ENCODE measurements around the gene NCAM1. TPM values are rescaled to one million over a fixed set of nuclear protein-coding genes. Genes with fewer than 3 reads are reported as not detected.

NCAM1 gene
- total RNA-seq, 2 donors from 2014 or later: 225 to 229 TPM

DNA sequence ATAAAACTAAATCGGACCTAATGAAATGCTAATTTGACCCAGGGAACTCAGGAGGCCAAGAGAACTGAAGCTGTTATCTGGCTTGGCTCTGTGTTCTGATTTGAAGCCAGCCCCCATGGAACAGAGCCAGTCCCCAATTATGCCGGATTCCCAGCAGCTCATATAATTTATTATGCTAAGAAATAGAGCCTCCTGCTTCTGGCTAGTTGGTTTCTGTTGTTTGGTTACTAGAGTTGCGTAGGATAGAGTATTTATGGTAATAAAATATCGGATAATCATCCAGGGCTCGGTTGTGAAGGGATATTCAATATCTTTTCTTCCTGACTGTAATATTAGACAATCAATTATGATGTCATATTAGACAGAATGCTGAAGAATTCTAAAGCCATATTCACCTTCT, 232.7 kb downstream of the NCAM1 start:
- H3K9me3 ChIP-seq: no peaks in the 10 kb centered on the region
- no peaks in the 10 kb centered on the region for H3K36me3 ChIP-seq
- H3K4me3 ChIP-seq: no peak overlapping the region
- H3K27me3 ChIP-seq: no peaks in the 10 kb centered on the region
- peak; percentile 58 for DNase-seq (ENCODE audit: low spot score)
- H3K27ac ChIP-seq: peak overlapping the region; percentile 53 to 68
- peaks cover 0 to 68% of the 10 kb centered on the region in 2 donors for H3K4me1 ChIP-seq
- TF ChIP-seq, protein P1, sequence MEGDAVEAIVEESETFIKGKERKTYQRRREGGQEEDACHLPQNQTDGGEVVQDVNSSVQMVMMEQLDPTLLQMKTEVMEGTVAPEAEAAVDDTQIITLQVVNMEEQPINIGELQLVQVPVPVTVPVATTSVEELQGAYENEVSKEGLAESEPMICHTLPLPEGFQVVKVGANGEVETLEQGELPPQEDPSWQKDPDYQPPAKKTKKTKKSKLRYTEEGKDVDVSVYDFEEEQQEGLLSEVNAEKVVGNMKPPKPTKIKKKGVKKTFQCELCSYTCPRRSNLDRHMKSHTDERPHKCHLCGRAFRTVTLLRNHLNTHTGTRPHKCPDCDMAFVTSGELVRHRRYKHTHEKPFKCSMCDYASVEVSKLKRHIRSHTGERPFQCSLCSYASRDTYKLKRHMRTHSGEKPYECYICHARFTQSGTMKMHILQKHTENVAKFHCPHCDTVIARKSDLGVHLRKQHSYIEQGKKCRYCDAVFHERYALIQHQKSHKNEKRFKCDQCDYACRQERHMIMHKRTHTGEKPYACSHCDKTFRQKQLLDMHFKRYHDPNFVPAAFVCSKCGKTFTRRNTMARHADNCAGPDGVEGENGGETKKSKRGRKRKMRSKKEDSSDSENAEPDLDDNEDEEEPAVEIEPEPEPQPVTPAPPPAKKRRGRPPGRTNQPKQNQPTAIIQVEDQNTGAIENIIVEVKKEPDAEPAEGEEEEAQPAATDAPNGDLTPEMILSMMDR (IDR thresholded peaks at IDR 0.05): no peak

GRCh38 chr11:113195728-113196127, 234.5 kb downstream of the NCAM1 start:
- H3K9me3 ChIP-seq: no peaks in the 10 kb centered on the region
- no peak overlapping the region for H3K27ac ChIP-seq
- TF ChIP-seq, protein P1 (IDR thresholded peaks at IDR 0.05): no peak
- no peaks in the 10 kb centered on the region for H3K27me3 ChIP-seq
- no peaks in the 10 kb centered on the region for H3K36me3 ChIP-seq
- no peak overlapping the region for H3K4me3 ChIP-seq
- peaks cover 0 to 59% of the 10 kb centered on the region in 2 donors for H3K4me1 ChIP-seq
- DNase-seq (ENCODE audit: low spot score): no peak

DNA sequence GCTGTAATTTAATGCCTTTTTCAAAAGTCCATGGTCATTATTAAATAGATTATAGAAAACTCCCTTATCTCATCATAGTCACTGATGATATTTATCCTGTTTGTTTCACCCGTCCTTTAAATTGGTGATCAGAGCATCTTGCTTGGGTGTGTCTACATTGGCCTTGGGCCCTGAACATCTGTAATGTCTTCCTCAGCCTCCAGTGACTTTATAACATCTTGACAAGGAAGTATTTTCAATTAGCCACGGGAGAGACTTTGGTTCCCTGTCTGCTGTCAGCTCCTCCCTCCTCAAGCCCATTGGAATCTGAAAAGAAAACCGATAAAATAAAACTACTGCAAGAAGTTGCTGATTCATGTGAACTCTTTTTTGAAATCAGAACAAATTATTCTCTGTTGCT, 236.2 kb downstream of the NCAM1 start:
- TF ChIP-seq, protein P1 (IDR thresholded peaks at IDR 0.05): no peak
- no peaks in the 10 kb centered on the region for H3K9me3 ChIP-seq
- peaks cover 0 to 57% of the 10 kb centered on the region in 2 donors for H3K4me1 ChIP-seq
- no peaks in the 10 kb centered on the region for H3K27me3 ChIP-seq
- H3K4me3 ChIP-seq: no peak overlapping the region
- no peaks in the 10 kb centered on the region for H3K36me3 ChIP-seq
- DNase-seq (ENCODE audit: low spot score): no peak
- no peak overlapping the region for H3K27ac ChIP-seq

DNA sequence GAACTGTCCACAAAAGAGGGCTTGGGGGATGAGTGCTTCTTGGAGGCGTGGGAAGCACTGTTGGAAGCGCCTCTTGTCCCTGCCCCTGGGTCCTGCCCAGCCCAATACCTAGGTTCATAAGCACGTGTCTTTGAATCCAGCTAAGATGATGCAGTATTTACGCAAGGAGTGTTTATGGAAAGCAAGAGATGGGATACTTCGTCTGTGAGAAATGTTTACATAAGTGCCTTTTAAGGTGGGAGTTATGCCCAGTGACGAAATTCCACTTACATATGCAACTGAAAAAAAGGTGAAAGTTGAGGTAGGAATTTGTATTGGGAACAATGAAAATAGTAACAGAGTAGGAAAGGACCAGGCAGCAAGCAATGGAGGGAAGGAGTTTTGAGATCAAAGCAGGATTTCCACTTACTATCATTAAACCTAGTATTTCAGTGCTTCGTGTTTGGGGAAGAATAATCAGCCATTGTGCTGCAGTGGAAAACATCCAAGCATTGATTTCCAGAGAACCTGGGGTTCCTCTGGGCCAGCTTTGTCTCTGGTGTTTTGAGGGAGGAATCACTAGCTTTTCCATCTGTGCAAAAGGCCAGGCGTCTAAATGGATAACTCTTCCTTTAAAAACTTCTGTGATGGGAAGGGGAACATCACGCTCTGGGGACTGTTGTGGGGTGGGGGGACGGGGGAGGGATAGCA, 237.9 kb downstream of the NCAM1 start:
- H3K27ac ChIP-seq: no peak overlapping the region
- TF ChIP-seq, protein P1 (IDR thresholded peaks at IDR 0.05): no peak
- peaks cover 0 to 40% of the 10 kb centered on the region in 2 donors for H3K4me1 ChIP-seq
- no peak for DNase-seq (ENCODE audit: low spot score)
- H3K36me3 ChIP-seq: no peaks in the 10 kb centered on the region
- no peaks in the 10 kb centered on the region for H3K27me3 ChIP-seq
- H3K4me3 ChIP-seq: no peak overlapping the region
- no peaks in the 10 kb centered on the region for H3K9me3 ChIP-seq

DNA sequence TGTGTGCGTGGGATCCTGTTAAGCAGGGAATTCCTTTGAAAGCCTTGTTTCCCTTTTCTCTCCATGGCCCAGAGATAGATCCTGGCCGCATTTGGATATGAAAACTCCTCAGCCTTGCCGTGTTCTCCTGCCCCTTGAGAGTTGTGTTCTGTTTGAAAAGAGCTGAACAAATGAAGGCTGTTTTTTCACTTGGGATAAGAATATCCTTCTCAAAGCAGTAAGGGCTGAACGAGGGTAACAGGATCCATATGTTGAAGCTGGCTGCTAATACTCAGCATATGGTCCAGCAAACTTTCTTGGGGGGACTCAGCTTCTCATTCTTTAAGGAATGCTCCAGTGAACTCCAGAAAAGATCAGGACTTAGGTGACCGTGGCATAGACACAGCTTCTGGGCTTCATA, 238.6 kb downstream of the NCAM1 start:
- H3K36me3 ChIP-seq: no peaks in the 10 kb centered on the region
- peaks cover 0 to 33% of the 10 kb centered on the region in 2 donors for H3K4me1 ChIP-seq
- H3K27me3 ChIP-seq: no peaks in the 10 kb centered on the region
- H3K27ac ChIP-seq: no peak overlapping the region
- H3K9me3 ChIP-seq: no peaks in the 10 kb centered on the region
- no peak overlapping the region for H3K4me3 ChIP-seq
- DNase-seq (ENCODE audit: low spot score): no peak
- TF ChIP-seq, protein P1 (IDR thresholded peaks at IDR 0.05): no peak
